Measurements from ENCODE around the gene HOXD8. TPM values are rescaled to one million over a fixed set of nuclear protein-coding genes. Genes with fewer than 3 reads are reported as not detected.
A peak's percentile ranks its signal among the peaks of the same experiment; 100 is the strongest.

Gene HOXD8
- total and polyA plus RNA-seq, 9 of the 15 experiments (the other 6 are each of a cell fraction or from before 2014, with no cell fraction given), result 0.04 to 0.15 TPM; not detected in 7

- Histone ChIP-seq H3K36me3 (ENCODE audit: control insufficient read depth, insufficient read depth, low read length) (no peaks in the 10 kb centered on the region), H3K9me3 (replicated peaks; ENCODE audit: control insufficient read depth, insufficient read depth, low read depth, low read length) (no peaks in the 10 kb centered on the region), H3K27me3 (ENCODE audit: control insufficient read depth in 2 of 2, insufficient read depth in 2 of 2, low read length in 2 of 2) (peaks cover 72 to 79% of the 10 kb centered on the region in 2 experiments), H3K9ac (ENCODE audit: insufficient read depth in 1 of 2, low read depth in 2 of 2, low read length in 2 of 2) (no peak overlapping the region), H3K79me2 (ENCODE audit: control insufficient read depth, insufficient read depth, low read length) (no peaks in the 10 kb centered on the region), H3K27ac (ENCODE audit: extremely low read depth, low read depth, low read length) (no peak overlapping the region), H4K20me1 (replicated peaks; ENCODE audit: control insufficient read depth, insufficient read depth, low read length) (no peaks in the 10 kb centered on the region), H3K4me3 (no peak overlapping the region), H3K4me1 (replicated peaks in 1 of 2; ENCODE audit: control insufficient read depth in 2 of 2, insufficient read depth in 2 of 2, low read length in 2 of 2) (peaks cover 0 to 13% of the 10 kb centered on the region in 2 experiments; a peak in 1 of 5 replicates), H3K9me1 (ENCODE audit: control insufficient read depth, insufficient read depth, low read length) (no peaks in the 10 kb centered on the region), H3K4me2 (ENCODE audit: insufficient read depth, low read length) (no peak overlapping the region), H2AFZ (ENCODE audit: low read depth, low read length) (no peak overlapping the region)
- FAIRE-seq, result no peak
- no peak for ATAC-seq
- ChIA-PET CTCF (ENCODE audit: low intra/inter-chr PET ratio) (no interaction called here), POLR2A (interaction anchor here (1.0 kb wide), 1 partner anchor 9 kb away, joined by 3 read pairs; no protein-coding TSS in a partner anchor)
- in situ Hi-C loops (cut with MboI), result no loop called here
- TF ChIP-seq MTF1 (CRISPR knock-in tag; IDR thresholded peaks at IDR 0.05; ENCODE audit: borderline replicate concordance) (no peak), SMARCE1 (IDR thresholded peaks at IDR 0.05) (no peak)
- intact Hi-C loops (cut with micrococcal nuclease), result no loop called here
- no peak for DNase-seq (ENCODE audit: extremely low read depth in 1 of 4, low spot score in 3 of 4)
- 8% methylated on average over 38 of the region's 48 CpGs for WGBS (ENCODE audit: insufficient coverage, low coverage, missing lambda C conversion rate)
- no TSS peak for BruUV-seq (replicated peaks)
Measured at GRCh38 chr2:176152350-176153181, 23.1 kb downstream of the HOXD8 start.

GRCh38 chr2:176154576-176155252, 25.2 kb downstream of the HOXD8 start:
- Histone ChIP-seq H3K27ac (ENCODE audit: extremely low read depth, low read depth, low read length) (no peak overlapping the region), H3K4me2 (ENCODE audit: insufficient read depth, low read length) (no peak overlapping the region), H3K9me3 (replicated peaks; ENCODE audit: control insufficient read depth, insufficient read depth, low read depth, low read length) (no peaks in the 10 kb centered on the region), H3K9me1 (ENCODE audit: control insufficient read depth, insufficient read depth, low read length) (no peaks in the 10 kb centered on the region), H3K27me3 (ENCODE audit: control insufficient read depth in 2 of 2, insufficient read depth in 2 of 2, low read length in 2 of 2) (peaks cover 67 to 75% of the 10 kb centered on the region in 2 experiments), H2AFZ (ENCODE audit: low read depth, low read length) (no peak overlapping the region), H4K20me1 (replicated peaks; ENCODE audit: control insufficient read depth, insufficient read depth, low read length) (no peaks in the 10 kb centered on the region; the same call in 1 of the 2 replicates), H3K79me2 (ENCODE audit: control insufficient read depth, insufficient read depth, low read length) (no peaks in the 10 kb centered on the region), H3K4me3 (no peak overlapping the region), H3K9ac (ENCODE audit: insufficient read depth in 1 of 2, low read depth in 2 of 2, low read length in 2 of 2) (no peak overlapping the region), H3K36me3 (ENCODE audit: control insufficient read depth, insufficient read depth, low read length) (no peaks in the 10 kb centered on the region), H3K4me1 (replicated peaks in 1 of 2; ENCODE audit: control insufficient read depth in 2 of 2, insufficient read depth in 2 of 2, low read length in 2 of 2) (peaks cover 0 to 18% of the 10 kb centered on the region in 2 experiments; a peak in 1 of 5 replicates)
- FAIRE-seq (peak; percentile 37), DNase-seq (ENCODE audit: extremely low read depth in 1 of 4, low spot score in 3 of 4) (no peak), ATAC-seq (no peak)
- intact Hi-C loops (cut with micrococcal nuclease), result no loop called here
- 2% methylated on average over 11 of the region's 11 CpGs for WGBS (ENCODE audit: insufficient coverage, low coverage, missing lambda C conversion rate)
- no TSS peak for BruUV-seq (replicated peaks)
- in situ Hi-C loops (cut with MboI), result no loop called here
- CTCF ChIA-PET (ENCODE audit: low intra/inter-chr PET ratio), result no interaction called here
- POLR2A ChIA-PET, result interaction anchor here (0.6 to 0.7 kb wide), 4 partner anchors 18 to 302 kb away, joined by 3 read pairs; partner anchors contain the start of gene MTX2
- TF ChIP-seq MEIS2 (IDR thresholded peaks at IDR 0.05; ENCODE audit: partially characterized antibody), result no peak
- TF ChIP-seq ETS2 (tag; IDR thresholded peaks at IDR 0.05; ENCODE audit: borderline replicate concordance, poor library complexity, severe bottlenecking), result no peak
- TF ChIP-seq FOXK1 (CRISPR knock-in tag; IDR thresholded peaks at IDR 0.05; ENCODE audit: borderline replicate concordance), result no peak
- no peak for TF ChIP-seq ZNF644 (tag; IDR thresholded peaks at IDR 0.05; ENCODE audit: low read depth)
- no peak for TF ChIP-seq USF1 (CRISPR knock-in tag; IDR thresholded peaks at IDR 0.05)
- no peak for TF ChIP-seq U2AF1 (optimal IDR thresholded peaks at IDR 0.05; ENCODE audit: low read depth, low read length)
- TF ChIP-seq CBX5 (IDR thresholded peaks at IDR 0.05; ENCODE audit: borderline replicate concordance, low read depth), result no peak
- TF ChIP-seq IRF9 (tag; IDR thresholded peaks at IDR 0.05), result no peak
- TF ChIP-seq TAF1 (IDR thresholded peaks at IDR 0.05; ENCODE audit: control insufficient read depth, extremely low read depth, insufficient read depth, low read length, severe bottlenecking), result no peak
- no peak for TF ChIP-seq HDGF (IDR thresholded peaks at IDR 0.05)

Data from K562 (cell line).